ENCODE data around the gene HDAC4. TPM values are rescaled to one million over a fixed set of nuclear protein-coding genes. Genes with fewer than 3 reads are reported as not detected.

HDAC4 gene
- total RNA-seq, 2 donors from 2014 or later = 9.3 to 139 TPM

- Histone ChIP-seq H3K36me3 (replicated peaks in 1 of 2; ENCODE audit: insufficient read depth in 1 of 2, low read depth in 2 of 2) (no peaks in the 10 kb centered on the region), H3K27me3 (no peaks in the 10 kb centered on the region), H3K9me3 (no peaks in the 10 kb centered on the region), H3K4me1 (no peaks in the 10 kb centered on the region), H3K27ac (peak overlapping the region in 1 of 4 donors; percentile 36), H3K4me3 (no peak overlapping the region)
- no peak for ATAC-seq
- 66 to 84% methylated on average over 19 of the region's 19 CpGs for WGBS, 2 donors
- intact Hi-C loops (cut with DNase I) = no loop called here
- DNase-seq = peak in 3 of 4 donors; percentile 48 to 50 (median 48)
- no peak for TF ChIP-seq POLR2A (IDR thresholded peaks at IDR 0.05)
- TF ChIP-seq, protein P1, sequence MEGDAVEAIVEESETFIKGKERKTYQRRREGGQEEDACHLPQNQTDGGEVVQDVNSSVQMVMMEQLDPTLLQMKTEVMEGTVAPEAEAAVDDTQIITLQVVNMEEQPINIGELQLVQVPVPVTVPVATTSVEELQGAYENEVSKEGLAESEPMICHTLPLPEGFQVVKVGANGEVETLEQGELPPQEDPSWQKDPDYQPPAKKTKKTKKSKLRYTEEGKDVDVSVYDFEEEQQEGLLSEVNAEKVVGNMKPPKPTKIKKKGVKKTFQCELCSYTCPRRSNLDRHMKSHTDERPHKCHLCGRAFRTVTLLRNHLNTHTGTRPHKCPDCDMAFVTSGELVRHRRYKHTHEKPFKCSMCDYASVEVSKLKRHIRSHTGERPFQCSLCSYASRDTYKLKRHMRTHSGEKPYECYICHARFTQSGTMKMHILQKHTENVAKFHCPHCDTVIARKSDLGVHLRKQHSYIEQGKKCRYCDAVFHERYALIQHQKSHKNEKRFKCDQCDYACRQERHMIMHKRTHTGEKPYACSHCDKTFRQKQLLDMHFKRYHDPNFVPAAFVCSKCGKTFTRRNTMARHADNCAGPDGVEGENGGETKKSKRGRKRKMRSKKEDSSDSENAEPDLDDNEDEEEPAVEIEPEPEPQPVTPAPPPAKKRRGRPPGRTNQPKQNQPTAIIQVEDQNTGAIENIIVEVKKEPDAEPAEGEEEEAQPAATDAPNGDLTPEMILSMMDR (IDR thresholded peaks at IDR 0.05) = no peak
Measured at GRCh38 chr2:239252801-239253200, 148.0 kb downstream of the HDAC4 start.

GRCh38 chr2:239252393-239252792, 148.4 kb downstream of the HDAC4 start:
- WGBS, 2 donors = 75 to 84% methylated on average over 8 of the region's 8 CpGs
- Histone ChIP-seq H3K9me3 (no peaks in the 10 kb centered on the region), H3K36me3 (replicated peaks in 1 of 2; ENCODE audit: insufficient read depth in 1 of 2, low read depth in 2 of 2) (no peaks in the 10 kb centered on the region), H3K4me1 (no peaks in the 10 kb centered on the region), H3K27ac (peak overlapping the region in 1 of 4 donors; percentile 36), H3K4me3 (no peak overlapping the region), H3K27me3 (no peaks in the 10 kb centered on the region)
- DNase-seq (no peak), ATAC-seq (no peak)
- intact Hi-C loops (cut with DNase I) = no loop called here
- TF ChIP-seq POLR2A (IDR thresholded peaks at IDR 0.05) = no peak
- TF ChIP-seq, protein P1 (IDR thresholded peaks at IDR 0.05) = no peak

- WGBS, 2 donors = 85 to 95% methylated on average over 6 to 9 of the region's 9 CpGs
- no peak overlapping the region for H3K27ac ChIP-seq
- peaks cover 3% of the 10 kb centered on the region for H3K4me1 ChIP-seq
- no peak overlapping the region for H3K4me3 ChIP-seq
- H3K36me3 ChIP-seq (replicated peaks in 1 of 2; ENCODE audit: insufficient read depth in 1 of 2, low read depth in 2 of 2) = no peaks in the 10 kb centered on the region
- DNase-seq (no peak), ATAC-seq (no peak)
- intact Hi-C loops (cut with DNase I) = no loop called here
- TF ChIP-seq POLR2A (IDR thresholded peaks at IDR 0.05) = no peak
- TF ChIP-seq, protein P1 (IDR thresholded peaks at IDR 0.05) = no peak
- no peaks in the 10 kb centered on the region for H3K9me3 ChIP-seq
- H3K27me3 ChIP-seq = no peaks in the 10 kb centered on the region
Measured at GRCh38 chr2:239251971-239252370, 148.8 kb downstream of the HDAC4 start.

DNA sequence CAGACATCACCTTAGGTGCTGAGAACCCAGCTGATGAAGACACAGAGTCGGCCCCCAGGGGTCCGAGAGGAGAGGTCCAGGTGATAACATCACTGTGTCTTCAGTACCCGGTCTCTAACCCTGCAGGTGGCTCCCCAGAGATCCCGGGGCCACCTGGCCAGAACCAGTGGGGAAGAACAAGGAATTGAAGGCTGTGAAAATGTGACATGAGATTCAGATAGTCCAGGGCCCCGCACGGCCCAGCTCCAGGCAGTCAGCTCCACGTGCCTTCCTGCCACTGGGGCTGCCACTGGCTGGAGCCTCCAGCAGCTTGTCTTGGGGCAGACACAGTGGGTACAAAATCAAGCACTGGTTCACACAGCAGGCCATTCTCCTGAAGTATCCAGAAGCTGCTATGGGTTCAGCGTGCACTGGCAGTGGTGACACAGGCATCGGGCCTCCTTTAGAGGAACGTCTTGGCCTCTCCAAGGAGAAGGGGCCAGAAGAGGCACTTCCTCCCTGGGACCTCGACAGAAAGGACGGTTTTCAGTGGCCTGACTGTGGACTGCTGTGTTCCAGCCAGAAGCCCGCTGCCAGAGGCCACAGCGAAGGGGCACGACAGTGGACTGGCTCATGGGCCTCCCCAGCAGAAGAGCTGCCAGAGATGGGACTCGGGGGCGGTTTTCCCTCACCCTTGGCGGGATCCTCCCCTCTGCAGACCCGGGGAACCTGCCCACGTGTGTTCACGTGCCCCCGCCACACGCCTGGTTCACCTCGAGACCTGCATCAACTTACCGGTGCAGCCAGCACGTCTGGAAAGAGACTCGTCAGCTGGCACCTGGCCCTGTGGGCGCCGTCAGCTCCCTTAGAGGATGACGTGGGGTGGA, 150.4 kb downstream of the HDAC4 start:
- Histone ChIP-seq H3K4me3 (no peak overlapping the region), H3K9me3 (no peaks in the 10 kb centered on the region), H3K36me3 (replicated peaks in 1 of 2; ENCODE audit: insufficient read depth in 1 of 2, low read depth in 2 of 2) (no peaks in the 10 kb centered on the region), H3K4me1 (peaks cover 18% of the 10 kb centered on the region), H3K27me3 (no peaks in the 10 kb centered on the region), H3K27ac (no peak overlapping the region)
- intact Hi-C loops (cut with DNase I) = no loop called here
- ATAC-seq (no peak), DNase-seq (no peak)
- WGBS, 2 donors = 81 to 86% methylated on average over 18 to 28 of the region's 30 CpGs
- TF ChIP-seq, protein P1 (IDR thresholded peaks at IDR 0.05) = no peak
- no peak for TF ChIP-seq POLR2A (IDR thresholded peaks at IDR 0.05)
